SKM-1 (cell line): ENCODE measurements around the gene ANTKMT.
"Not testable (repeated sequence)": the region's sequence is repeated elsewhere in the genome, so short reads cannot be mapped to it uniquely, and the experiment has no call there.

ENCODE experiments used
- DNase-seq: peaks from one replicate; lab custom pipeline; 2025; ENCODE audit not compliant: unreplicated experiment; lab: John Stamatoyannopoulos, UW

The ANTKMT gene

GRCh38 chr16:681746-682427 is 39.1 kb upstream of the ANTKMT start:
- no peak for DNase-seq

GRCh38 chr16:682493-683395 is 38.2 kb upstream of the ANTKMT start:
- no peak for DNase-seq

- no peak for DNase-seq
These were observed 37.4 kb upstream of the ANTKMT start for GRCh38 chr16:683396-684070.

- DNase-seq, result peak; percentile 90
These were observed 36.7 kb upstream of the ANTKMT start, which contains the start of gene JMJD8 for GRCh38 chr16:684071-684794. Gene JMJD8 (minus strand): TSS chr16:684334. CDS start chr16:684319, 15 bp downstream.

- DNase-seq, result no peak
These were observed 35.8 kb upstream of the ANTKMT start for GRCh38 chr16:684961-685696.

- DNase-seq, result no peak
These were observed 35.0 kb upstream of the ANTKMT start for GRCh38 chr16:685967-686366.

- DNase-seq, result no peak
These were observed 34.3 kb upstream of the ANTKMT start for GRCh38 chr16:686459-687260.

GRCh38 chr16:687499-687898 is 33.4 kb upstream of the ANTKMT start:
- no peak for DNase-seq

- DNase-seq, result no peak
These were observed 31.6 kb upstream of the ANTKMT start for GRCh38 chr16:689175-689897.

- not testable (repeated sequence) for DNase-seq
These were observed 29.7 kb upstream of the ANTKMT start for GRCh38 chr16:691242-691641.

GRCh38 chr16:692356-693108 is 28.4 kb upstream of the ANTKMT start:
- DNase-seq, result no peak

- no peak for DNase-seq
These were observed 27.6 kb upstream of the ANTKMT start for GRCh38 chr16:693364-693763.

- DNase-seq, result no peak
These were observed 27.2 kb upstream of the ANTKMT start for GRCh38 chr16:693766-694165.

GRCh38 chr16:694187-694862 is 26.6 kb upstream of the ANTKMT start:
- DNase-seq, result no peak

GRCh38 chr16:694863-695354 is 26.0 kb upstream of the ANTKMT start:
- no peak for DNase-seq

GRCh38 chr16:695355-696089 is 25.4 kb upstream of the ANTKMT start:
- no peak for DNase-seq
